ENCODE results near the gene CCDC187. TPM values are rescaled to one million over a fixed set of nuclear protein-coding genes. Genes with fewer than 3 reads are reported as not detected.

Gene CCDC187
- total RNA-seq, 2 donors from 2014 or later, result 1.2 TPM; not detected in 1

DNA sequence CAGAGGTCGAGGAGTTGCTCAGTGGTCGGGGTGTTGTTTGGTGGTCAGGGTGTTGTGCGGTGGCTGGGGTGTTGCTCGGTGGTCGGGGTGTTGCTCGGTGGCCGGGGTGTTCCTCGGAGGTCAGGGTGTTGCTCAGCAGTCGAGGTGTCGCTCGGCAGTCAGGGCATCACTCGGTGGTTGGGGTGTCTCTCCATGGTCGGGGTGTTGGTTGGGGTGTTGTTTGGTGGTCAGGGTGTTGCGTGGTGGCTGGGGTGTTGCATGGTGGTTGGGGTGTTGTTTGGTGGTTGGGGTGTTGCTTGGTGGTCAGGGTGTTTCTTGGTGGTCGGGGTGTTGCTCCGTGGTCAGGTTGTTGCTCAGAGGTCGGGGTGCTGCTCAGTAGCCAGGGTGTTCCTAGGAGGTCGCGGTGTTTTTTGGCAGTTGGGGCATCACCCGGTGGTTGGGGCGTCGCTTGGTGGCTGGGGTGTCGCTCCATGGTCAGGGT lies 12.4 kb upstream of the CCDC187 start:
- Histone ChIP-seq H3K27ac (no peak overlapping the region), H3K9me3 (no peaks in the 10 kb centered on the region), H3K36me3 (no peaks in the 10 kb centered on the region), H3K4me3 (no peak overlapping the region), H3K4me1 (replicated peaks) (no peaks in the 10 kb centered on the region), H3K27me3 (replicated peaks; ENCODE audit: insufficient read depth) (no peaks in the 10 kb centered on the region)
- intact Hi-C loops (cut with DNase I), result no loop called here
- DNase-seq (ENCODE audit: low spot score), result no peak
- TF ChIP-seq POLR2AphosphoS5 (IDR thresholded peaks at IDR 0.05) (no peak), POLR2A (IDR thresholded peaks at IDR 0.05) (no peak)
- TF ChIP-seq, protein P1, sequence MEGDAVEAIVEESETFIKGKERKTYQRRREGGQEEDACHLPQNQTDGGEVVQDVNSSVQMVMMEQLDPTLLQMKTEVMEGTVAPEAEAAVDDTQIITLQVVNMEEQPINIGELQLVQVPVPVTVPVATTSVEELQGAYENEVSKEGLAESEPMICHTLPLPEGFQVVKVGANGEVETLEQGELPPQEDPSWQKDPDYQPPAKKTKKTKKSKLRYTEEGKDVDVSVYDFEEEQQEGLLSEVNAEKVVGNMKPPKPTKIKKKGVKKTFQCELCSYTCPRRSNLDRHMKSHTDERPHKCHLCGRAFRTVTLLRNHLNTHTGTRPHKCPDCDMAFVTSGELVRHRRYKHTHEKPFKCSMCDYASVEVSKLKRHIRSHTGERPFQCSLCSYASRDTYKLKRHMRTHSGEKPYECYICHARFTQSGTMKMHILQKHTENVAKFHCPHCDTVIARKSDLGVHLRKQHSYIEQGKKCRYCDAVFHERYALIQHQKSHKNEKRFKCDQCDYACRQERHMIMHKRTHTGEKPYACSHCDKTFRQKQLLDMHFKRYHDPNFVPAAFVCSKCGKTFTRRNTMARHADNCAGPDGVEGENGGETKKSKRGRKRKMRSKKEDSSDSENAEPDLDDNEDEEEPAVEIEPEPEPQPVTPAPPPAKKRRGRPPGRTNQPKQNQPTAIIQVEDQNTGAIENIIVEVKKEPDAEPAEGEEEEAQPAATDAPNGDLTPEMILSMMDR (IDR thresholded peaks at IDR 0.05), result no peak
- 96% methylated on average over 23 of the region's 23 CpGs for WGBS

DNA sequence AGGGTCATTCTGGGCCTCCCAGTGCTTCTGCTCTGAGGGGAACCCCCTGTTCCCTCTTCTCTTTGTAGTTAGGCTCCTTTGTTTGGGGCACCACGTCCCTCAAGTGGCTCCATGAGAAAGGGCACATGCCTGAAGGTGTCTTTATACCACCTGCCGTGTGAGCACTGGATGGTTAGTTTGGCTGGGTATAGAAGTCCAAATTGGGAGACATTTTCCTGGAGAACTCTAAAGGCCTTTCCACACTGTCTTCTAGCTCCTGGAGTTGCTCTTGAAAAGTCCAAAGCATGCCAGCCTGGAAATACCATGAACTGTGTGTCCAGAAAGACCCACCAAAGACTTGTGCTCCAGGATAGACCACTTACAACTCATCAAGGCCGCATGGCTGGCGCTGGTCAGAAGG lies 11.1 kb upstream of the CCDC187 start:
- intact Hi-C loops (cut with DNase I), result no loop called here

DNA sequence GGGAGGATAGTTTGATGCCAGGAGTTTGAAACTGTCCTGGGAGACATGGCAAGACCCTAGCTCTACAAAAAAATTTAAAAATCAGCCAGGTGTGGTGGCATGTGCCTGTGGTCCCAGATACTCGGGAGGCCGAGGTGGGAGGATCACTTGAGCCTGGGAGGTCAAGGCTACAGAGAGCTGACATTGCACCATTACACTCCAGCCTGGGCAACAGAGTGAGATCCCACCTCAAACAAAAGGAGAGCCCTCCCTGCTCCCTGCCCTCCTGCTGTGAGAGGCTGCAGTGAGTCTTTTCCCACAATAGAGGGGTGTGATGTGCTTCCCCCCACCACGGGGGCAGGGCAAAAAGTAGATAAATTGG lies 10.1 kb upstream of the CCDC187 start:
- intact Hi-C loops (cut with DNase I), result no loop called here

More for the DNA sequence above, 11.1 kb upstream of the CCDC187 start:
- DNase-seq (ENCODE audit: low spot score), result no peak
- Histone ChIP-seq H3K4me3 (no peak overlapping the region), H3K4me1 (replicated peaks) (no peaks in the 10 kb centered on the region), H3K9me3 (no peaks in the 10 kb centered on the region), H3K27me3 (replicated peaks; ENCODE audit: insufficient read depth) (no peaks in the 10 kb centered on the region), H3K36me3 (no peaks in the 10 kb centered on the region), H3K27ac (no peak overlapping the region)
- 95% methylated on average over 4 of the region's 4 CpGs for WGBS
- no peak for TF ChIP-seq POLR2AphosphoS5 (IDR thresholded peaks at IDR 0.05)
- no peak for TF ChIP-seq POLR2A (IDR thresholded peaks at IDR 0.05)
- TF ChIP-seq, protein P1 (IDR thresholded peaks at IDR 0.05), result no peak

DNA sequence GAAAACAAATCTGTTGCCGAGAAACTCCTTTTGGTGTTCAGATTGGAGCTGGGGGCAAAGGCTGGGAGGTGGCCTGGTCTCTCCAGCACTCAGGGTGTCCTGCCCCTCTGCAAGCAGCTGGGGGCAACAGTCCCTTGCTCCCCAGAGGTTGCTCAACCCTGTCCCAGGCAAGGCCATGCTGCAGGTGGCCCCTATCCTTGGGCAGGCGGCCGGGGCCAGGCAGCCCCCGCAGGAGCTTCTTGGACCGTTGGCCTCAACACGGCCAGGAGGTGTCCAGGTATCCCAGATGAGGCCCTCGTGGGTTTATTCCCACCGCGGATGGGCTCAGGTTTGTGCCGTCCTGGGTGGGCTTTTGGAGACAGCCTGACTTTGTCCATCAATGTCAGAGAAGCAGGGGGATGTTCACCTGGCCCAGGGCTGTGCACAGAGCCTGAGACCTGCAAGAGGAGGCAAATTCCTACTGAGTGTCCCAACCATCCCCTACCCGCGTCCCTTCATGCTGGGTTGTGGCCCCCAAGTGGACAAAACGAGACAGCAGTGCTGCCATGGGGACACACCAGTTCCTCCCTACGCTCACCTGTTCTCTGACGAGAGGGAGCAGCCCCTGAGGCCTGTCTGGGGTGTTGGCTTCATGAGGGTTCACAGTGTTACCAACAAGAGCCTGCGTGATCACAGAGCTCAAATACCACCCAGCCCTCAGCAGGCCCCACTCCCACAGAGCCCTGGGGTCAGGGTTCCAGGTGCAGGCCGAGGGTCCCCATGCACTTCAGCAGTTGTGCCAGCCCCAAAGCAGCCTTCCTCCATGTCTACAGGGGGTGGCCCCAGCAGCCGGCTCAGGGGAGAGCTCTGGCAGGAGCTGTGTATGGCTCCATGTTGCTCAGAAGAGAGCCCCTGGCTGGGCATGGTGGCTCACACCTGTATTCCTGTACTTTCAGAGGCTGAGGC lies 9.5 kb upstream of the CCDC187 start:
- no peaks in the 10 kb centered on the region for H3K27me3 ChIP-seq (replicated peaks; ENCODE audit: insufficient read depth)
- H3K27ac ChIP-seq, result no peak overlapping the region
- H3K4me1 ChIP-seq (replicated peaks), result no peaks in the 10 kb centered on the region
- H3K36me3 ChIP-seq, result no peaks in the 10 kb centered on the region
- DNase-seq (ENCODE audit: low spot score), result no peak
- TF ChIP-seq, protein P1 (IDR thresholded peaks at IDR 0.05), result no peak
- TF ChIP-seq POLR2AphosphoS5 (IDR thresholded peaks at IDR 0.05) (no peak), POLR2A (IDR thresholded peaks at IDR 0.05) (no peak)
- WGBS, result 89% methylated on average over 18 of the region's 18 CpGs
- H3K4me3 ChIP-seq, result no peak overlapping the region
- intact Hi-C loops (cut with DNase I), result no loop called here
- no peaks in the 10 kb centered on the region for H3K9me3 ChIP-seq

More for the DNA sequence above, 10.1 kb upstream of the CCDC187 start:
- Histone ChIP-seq H3K36me3 (no peaks in the 10 kb centered on the region), H3K9me3 (no peaks in the 10 kb centered on the region), H3K4me3 (no peak overlapping the region), H3K27me3 (replicated peaks; ENCODE audit: insufficient read depth) (no peaks in the 10 kb centered on the region), H3K4me1 (replicated peaks) (no peaks in the 10 kb centered on the region), H3K27ac (no peak overlapping the region)
- no peak for TF ChIP-seq POLR2AphosphoS5 (IDR thresholded peaks at IDR 0.05)
- no peak for TF ChIP-seq POLR2A (IDR thresholded peaks at IDR 0.05)
- TF ChIP-seq, protein P1 (IDR thresholded peaks at IDR 0.05), result no peak
- 94% methylated on average over 3 of the region's 3 CpGs for WGBS
- no peak for DNase-seq (ENCODE audit: low spot score)
